Epithelial cell of esophagus (primary cell): Measurements from ENCODE around the gene ZNF503.

Experiments used
- DNase-seq: peaks from one replicate; pipeline ENCODE4 v3.0.0; 2010; ENCODE audit warnings: low read depth
- H3K4me3 ChIP-seq: 2 replicates; pipeline ENCODE4 v1.5.1; 2011; ENCODE audit warnings: mild to moderate bottlenecking, low read length, control low read depth
- TF ChIP-seq, protein P1 (sequence below): IDR thresholded peaks from 2 replicates; pipeline ENCODE4 v1.5.1; 2011; ENCODE audit warnings: low read depth, mild to moderate bottlenecking, low read length, control low read depth, inconsistent platforms; ENCODE audit not compliant: insufficient read depth; ENCODE audit errors: missing control alignments

ZNF503 gene

DNA sequence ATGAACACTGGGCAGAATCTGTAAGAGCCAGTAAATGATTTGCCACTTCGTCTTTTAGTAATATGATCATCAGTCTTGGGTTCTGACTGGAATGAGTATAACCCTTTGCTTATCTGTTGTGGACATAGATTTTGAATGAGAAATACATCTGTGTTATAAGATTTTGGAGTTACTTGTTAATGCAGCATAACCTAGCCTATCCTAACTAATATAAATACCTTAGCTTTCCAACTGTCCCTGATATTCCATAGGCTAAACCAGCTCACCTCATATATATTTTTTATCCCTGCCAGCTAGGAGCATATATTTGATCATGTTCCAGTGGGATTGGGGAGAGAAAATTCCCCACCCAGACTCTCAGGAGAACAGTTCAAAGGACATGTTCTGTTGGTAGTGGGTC is 44.9 kb upstream of the ZNF503 start:
- TF ChIP-seq, protein P1, sequence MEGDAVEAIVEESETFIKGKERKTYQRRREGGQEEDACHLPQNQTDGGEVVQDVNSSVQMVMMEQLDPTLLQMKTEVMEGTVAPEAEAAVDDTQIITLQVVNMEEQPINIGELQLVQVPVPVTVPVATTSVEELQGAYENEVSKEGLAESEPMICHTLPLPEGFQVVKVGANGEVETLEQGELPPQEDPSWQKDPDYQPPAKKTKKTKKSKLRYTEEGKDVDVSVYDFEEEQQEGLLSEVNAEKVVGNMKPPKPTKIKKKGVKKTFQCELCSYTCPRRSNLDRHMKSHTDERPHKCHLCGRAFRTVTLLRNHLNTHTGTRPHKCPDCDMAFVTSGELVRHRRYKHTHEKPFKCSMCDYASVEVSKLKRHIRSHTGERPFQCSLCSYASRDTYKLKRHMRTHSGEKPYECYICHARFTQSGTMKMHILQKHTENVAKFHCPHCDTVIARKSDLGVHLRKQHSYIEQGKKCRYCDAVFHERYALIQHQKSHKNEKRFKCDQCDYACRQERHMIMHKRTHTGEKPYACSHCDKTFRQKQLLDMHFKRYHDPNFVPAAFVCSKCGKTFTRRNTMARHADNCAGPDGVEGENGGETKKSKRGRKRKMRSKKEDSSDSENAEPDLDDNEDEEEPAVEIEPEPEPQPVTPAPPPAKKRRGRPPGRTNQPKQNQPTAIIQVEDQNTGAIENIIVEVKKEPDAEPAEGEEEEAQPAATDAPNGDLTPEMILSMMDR = no peak
- H3K4me3 ChIP-seq = no peak overlapping the region
- no peak for DNase-seq

DNA sequence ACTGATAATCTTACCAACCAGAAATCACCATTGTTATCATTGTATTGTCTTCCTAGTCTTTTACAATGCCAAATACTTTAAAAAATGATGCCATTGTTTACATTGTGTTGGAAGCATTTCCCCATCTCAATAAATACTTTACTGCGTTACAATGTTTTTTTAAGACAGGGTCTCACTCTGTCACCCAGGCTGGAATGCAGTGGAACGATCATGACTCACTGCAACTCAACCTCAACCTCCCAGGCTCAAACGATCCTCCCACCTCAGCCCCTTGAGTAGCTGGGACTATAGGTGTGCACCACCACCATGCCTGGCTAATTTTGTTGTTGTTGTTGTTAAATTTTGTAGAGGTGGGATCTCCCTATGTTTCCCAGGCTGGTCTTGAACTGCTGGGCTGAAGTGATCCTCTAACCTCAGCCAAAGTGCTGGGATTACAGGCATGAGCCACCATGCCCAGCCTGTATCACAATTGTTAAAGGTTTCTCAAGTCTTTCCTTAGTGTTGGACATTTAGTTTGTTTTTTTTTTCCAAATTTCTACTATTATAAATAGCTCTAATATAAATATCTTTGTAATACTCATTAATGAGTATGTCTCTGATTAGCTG is 43.3 kb upstream of the ZNF503 start:
- no peak overlapping the region for H3K4me3 ChIP-seq
- DNase-seq = peak; percentile 6
- TF ChIP-seq, protein P1 = no peak

DNA sequence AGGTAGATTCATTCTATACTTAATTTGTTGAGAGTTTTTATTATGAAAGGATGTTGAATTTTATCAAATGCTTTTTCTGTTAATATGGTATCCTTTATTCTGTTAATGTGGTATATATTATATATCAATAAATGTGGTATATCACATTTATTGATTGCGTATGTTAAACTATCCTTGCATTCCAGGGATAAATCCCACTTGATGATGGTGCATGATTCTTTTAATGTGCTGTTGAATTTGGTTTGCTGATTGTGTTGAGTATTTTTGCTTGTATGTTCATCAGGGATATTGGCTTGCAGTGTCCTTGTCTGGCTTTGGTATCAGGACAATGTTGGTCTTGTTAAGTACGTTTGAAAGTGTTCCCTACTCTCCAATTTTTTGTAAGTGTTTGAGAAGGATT is 41.8 kb upstream of the ZNF503 start:
- no peak for DNase-seq
- no peak overlapping the region for H3K4me3 ChIP-seq
- TF ChIP-seq, protein P1 = no peak

DNA sequence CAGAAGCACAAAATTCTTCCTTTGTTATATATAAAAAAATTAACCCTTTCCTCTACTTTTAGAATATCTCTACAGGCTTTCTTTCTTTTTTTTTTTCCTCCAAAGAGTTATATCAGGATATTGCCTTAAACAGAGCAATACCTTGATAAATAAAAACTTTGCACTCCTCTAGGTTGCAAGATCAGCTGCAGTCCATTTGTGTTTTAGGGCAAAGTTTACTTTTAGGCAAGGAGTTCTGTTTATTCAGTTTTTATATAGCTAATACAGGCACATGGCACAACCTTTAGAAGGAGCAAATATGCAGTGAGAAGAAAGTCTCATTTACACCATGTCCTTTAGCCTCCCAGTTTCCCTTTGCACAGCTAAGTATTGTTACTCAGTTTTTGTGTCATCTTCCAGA is 40.1 kb upstream of the ZNF503 start:
- TF ChIP-seq, protein P1 = no peak
- DNase-seq = no peak
- no peak overlapping the region for H3K4me3 ChIP-seq

DNA sequence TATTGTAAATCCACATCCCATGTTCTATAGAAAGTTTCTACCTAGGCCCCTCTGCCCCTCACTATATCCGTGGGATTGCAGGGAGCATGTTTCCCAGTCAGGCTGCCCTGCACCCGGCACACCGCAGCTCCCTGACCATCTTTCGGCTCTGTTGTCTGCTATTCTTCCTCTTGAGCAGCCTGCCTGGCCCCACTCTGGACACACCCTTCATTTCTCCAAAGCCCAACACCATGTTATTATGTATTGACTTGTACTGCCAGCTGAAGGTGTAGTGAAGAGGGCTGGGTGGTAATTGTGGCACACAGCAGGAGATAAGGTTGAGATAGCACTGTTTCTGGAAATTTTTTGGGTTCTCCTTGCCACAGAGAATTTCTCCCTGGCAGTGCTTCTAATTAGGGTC is 39.6 kb upstream of the ZNF503 start:
- DNase-seq = no peak
- H3K4me3 ChIP-seq = no peak overlapping the region
- TF ChIP-seq, protein P1 = no peak

DNA sequence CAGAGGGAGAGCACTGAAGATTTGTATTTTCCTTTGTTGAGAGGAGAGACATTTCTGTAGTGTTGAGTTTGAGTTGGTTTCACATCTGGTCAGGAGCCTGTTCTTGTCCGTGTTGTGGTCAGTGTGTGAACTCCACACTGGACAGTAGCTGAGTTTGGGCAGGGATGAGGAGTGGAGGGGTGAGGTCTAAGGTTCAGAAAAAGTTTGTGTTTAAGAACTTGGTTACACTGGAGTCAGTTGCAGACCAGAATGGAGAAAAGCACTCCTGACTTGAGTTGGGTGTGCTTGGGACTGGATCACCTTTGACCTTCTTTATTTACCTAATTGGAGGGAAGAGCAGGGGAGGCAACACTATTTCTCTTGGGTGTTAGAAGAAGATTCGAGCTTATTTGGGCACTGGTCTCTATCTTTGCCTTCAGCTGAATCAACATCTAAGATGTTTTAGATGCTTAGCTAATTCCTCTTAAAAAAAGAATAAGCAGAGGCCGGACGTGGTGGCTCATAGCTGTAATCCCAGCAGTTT is 38.8 kb upstream of the ZNF503 start:
- DNase-seq = no peak
- TF ChIP-seq, protein P1 = no peak
- no peak overlapping the region for H3K4me3 ChIP-seq

DNA sequence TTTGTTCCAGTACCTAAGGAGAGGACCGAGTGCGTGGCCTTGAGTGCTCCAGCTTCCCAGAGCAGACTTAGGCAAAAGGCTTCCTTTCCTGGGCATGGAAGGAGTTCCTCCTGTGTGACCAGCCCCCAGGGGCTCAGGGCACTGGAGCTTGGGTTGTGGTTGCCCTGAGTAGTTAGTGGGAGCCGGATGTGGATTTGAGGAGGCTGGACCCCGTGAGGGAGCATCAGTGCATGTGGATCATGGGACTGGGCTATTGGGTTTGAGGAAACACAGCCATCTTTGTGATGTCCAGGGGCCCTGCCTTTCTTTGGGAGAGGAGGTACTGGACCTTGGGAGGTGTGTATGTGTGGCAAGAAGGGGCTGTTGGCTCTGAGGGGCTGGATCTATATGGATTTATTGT is 38.2 kb upstream of the ZNF503 start:
- TF ChIP-seq, protein P1 = no peak
- H3K4me3 ChIP-seq = no peak overlapping the region

More for the DNA sequence above, 38.2 kb upstream of the ZNF503 start:
- no peak for DNase-seq
